Stimulated activated CD4-positive, alpha-beta T cell treated with anti-CD3 and anti-CD28 coated beads, Interleukin-4, amount 100 ng/mL, for 1 hour (primary cell): ENCODE data around the gene CCL25.
"Not testable (repeated sequence)": the region's sequence is repeated elsewhere in the genome, so short reads cannot be mapped to it uniquely, and the experiment has no call there.

Experiments
- DNase-seq: peaks from one replicate; pipeline ENCODE4 v3.0.0-alpha.2; 2020

Gene CCL25, protein sequence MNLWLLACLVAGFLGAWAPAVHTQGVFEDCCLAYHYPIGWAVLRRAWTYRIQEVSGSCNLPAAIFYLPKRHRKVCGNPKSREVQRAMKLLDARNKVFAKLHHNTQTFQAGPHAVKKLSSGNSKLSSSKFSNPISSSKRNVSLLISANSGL

DNA sequence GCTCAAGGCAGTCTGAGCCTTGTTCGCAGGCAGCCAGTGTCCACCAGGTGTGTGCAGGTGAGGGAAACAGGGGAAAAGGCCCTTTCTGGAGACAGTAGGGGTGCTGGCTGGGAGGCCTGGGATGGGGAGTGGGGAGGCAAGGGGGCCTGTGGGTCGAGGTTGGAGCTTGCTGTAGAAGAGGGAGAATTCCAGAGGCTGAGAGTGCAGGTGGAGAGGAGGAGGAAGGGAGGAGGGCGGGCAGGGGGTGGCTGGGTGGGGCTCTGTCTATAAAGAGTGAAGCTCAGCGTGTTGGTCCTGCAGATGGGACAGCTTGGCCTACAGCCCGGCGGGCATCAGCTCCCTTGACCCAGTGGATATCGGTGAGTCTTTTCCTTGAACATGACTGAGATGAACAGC is at the start of gene CCL25:
TSS of gene CCL25 (plus strand) at position 297 of the 396 bp plus-strand sequence. CDS start 290 bp downstream, outside the sequence.
- no peak for DNase-seq

GRCh38 chr19:8004001-8004400 is 48.6 kb upstream of the CCL25 start:
- no peak for DNase-seq

GRCh38 chr19:8004723-8005513 is 47.6 kb upstream of the CCL25 start:
- peak; percentile 36 for DNase-seq

DNA sequence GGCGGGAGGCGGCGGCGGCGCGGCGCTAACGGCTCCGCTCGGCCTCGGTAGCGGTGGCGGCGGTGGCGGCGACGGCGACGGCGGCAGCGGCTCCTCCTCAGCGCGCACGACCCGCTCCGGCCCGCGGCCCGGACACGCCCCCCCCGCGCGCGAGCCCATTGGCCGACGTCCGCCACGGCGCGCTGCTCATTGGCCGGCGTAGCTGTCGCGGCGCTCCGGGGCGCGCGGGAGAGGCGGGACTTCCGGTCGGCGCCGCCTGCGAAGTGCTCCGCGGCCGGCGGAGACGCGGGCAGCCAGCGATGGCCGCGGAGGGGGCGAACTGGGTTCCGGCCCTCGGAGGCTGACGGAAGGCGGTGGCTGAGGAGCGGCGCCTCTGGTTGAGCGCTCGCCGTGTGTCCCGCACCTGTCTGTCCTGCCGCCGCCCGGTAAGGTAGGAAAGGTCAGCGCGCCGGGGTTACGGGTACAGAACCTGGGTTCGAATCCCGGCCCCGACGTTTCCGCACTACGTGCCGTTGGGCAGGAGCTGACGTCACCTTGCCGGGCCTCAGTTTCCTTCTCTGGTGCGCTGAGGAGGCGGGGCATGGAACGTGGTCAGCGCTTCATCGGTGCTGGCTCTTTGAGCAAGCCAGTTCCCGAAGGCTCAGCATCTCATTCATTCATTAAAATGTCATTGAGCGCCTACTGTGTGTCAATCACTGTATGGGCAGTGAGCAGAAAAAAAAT is 46.9 kb upstream of the CCL25 start, which contains the start of gene ELAVL1:
TSS of gene ELAVL1 (minus strand) at position 108 of the 723 bp plus-strand sequence. CDS start 13,826 bp downstream, outside the sequence.
- DNase-seq = peak; percentile 90

DNA sequence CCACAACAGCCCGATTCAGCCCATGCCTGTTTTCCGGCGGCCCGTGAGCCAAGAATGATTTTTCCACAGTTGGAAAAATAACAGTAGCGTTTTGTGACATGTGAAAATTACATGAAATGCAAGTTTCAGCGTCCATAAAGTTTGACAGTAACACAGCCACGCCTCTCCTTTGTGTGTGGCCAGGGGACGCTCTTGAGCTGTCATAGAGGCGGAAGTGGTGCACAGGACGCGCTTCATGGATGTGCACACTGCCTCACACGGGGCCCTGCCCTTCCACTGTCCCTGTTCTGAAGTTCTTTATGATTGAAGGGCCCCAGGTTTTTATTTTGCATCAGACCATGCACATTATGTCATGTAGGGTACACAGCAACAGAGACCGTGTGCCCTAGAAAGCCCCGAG is 34.8 kb upstream of the CCL25 start:
- DNase-seq = peak; percentile 22

- no peak for DNase-seq
Observed at GRCh38 chr19:8020681-8021080, 31.9 kb upstream of the CCL25 start.

GRCh38 chr19:8021374-8021773 is 31.2 kb upstream of the CCL25 start:
- no peak for DNase-seq

GRCh38 chr19:8022275-8022674 is 30.3 kb upstream of the CCL25 start:
- DNase-seq = no peak

- no peak for DNase-seq
Observed at GRCh38 chr19:8023371-8023770, 29.2 kb upstream of the CCL25 start.

DNA sequence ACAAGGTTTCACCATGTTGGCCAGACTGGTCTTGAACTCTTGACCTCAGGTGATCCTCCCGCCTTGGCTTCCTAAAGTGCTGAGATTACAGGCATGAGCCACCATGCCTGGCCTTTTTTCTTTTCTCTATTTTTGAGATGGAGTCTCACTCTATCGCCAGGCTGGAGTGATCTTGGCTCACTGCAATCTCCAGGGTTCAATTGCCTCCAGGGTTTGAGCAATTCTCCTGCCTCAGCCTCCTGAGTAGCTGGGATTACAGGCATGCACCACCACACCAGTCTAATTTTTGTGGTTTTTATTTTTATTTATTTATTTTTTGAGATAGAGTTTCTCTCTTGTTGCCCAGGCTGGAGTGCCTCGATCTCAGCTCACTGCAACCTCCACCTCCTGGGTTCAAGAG is 28.3 kb upstream of the CCL25 start:
- DNase-seq = not testable (repeated sequence)

DNA sequence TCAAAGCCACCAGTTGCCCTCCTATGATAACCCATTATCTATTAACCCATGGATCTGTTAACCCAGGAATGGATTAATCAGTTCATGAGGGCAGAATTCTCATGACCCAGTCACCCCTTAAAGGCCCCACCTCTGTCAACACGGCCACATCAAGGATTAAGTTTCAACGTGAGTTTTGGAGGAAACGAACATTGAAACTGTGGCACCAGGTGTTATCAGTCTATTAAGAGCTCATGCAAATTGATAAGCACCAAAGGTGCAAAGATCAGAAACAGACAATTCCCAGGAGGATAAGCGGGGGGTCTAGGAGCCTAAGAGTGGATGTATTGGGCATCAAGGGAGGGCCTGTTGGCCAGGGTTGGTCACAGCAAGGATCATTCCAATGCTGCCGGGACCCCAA is 27.2 kb upstream of the CCL25 start:
- no peak for DNase-seq

DNA sequence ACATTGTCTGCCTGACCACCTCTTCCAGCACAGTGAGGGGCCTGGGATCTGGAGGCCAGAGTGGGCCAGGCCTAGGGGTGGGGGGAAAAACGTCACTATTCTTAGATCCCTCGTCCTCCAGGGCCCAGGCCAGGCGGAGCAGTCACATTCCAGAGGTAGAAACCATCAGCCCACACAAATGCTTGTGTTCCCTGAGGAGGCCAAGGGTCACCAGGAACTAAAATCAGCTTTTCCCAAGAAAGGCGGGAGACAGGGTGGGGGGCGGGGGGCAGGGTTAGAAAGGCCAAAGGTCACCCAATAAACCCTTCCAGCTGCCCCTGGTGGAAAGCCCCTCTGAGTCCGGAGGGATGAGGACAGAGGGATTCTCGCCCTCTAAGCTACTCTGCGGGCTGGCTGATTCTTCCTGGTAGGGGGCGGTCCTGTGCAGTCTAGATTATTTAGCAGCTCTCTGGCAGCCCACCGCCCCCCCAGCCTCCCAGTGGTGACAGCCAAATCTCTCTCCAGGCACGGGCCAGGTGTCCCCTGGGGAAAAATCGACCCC is 23.5 kb upstream of the CCL25 start:
- DNase-seq = no peak

GRCh38 chr19:8030960-8031359 is 21.6 kb upstream of the CCL25 start:
- no peak for DNase-seq

GRCh38 chr19:8033287-8034177 is 19.0 kb upstream of the CCL25 start:
- DNase-seq = not testable (repeated sequence)

DNA sequence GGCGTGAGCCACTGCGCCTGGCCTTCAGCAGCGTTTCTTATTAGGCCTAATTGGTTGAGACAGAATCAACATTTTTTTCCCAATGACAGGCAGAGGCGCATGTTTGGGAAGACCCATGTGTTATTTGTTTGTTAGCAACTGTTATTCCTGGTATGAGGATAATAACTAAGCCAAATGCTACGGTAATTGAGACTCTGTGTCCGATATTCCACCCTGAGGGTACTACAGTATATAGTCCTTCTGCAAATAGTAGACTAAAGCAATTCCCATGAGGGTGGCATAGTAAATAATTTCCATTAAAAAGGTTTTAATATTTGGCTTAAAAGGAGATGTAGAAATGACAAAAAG is 18.4 kb upstream of the CCL25 start:
- no peak for DNase-seq

DNA sequence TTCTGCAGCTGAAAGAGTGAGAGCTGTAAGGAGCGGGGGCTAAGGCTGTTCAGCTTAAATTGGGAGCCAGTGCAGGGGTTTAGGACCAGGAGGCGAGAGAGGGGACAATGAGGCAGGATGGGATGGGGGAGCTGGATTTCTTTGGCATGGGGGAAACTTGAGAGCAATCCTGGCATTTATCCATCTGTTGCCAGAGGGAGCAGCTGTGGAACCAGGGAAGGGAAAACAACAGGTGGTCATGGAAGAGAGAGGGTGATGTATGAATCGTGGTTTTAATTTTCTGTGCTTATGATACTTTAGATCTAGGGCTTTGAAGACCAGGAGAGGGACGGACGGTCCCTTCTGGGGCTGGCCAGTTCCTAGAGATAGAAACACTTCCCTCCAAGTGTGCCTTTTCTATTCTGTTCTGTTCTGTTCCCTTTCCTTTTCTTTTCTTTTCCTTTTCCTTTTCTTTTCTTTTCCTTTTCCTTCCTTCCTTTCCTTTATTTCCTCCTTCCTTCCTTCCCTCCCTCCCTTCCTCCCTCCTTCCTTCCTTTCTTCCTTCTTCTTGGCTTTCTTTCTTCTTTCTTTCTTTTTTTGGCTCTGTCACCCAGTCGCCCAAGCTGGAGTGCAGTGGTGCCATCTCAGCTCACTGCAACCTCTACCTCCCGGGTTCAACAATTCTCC is 16.0 kb upstream of the CCL25 start:
- DNase-seq = no peak

DNA sequence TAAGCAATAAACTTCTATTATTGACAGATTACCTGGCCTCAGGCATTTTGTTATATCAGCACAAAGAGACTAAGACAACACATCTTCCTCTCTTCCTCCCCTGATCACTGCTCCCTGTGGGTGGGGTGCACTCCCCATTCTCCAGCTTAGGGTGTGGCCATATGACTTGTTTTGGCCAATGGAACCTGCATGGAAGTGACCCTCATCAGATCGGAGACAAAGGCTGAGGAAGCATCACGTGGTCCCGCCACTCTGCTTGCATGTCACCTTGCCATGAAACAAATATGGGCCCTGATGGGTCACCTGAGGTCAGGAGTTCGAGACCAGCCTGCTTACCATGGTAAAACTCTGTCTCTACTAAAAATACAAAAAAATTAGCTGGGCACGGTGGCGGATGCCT is 13.7 kb upstream of the CCL25 start:
- no peak for DNase-seq

- DNase-seq = no peak
Observed at GRCh38 chr19:8039231-8039630, 13.3 kb upstream of the CCL25 start.

- no peak for DNase-seq
Observed at GRCh38 chr19:8041531-8041931, 11.0 kb upstream of the CCL25 start.

GRCh38 chr19:8042900-8043299 is 9.7 kb upstream of the CCL25 start:
- no peak for DNase-seq

- no peak for DNase-seq
Observed at GRCh38 chr19:8044018-8044417, 8.5 kb upstream of the CCL25 start.
